HG02970 (cell line): ENCODE results near the gene MDM4.
"Not testable (repeated sequence)": the region's sequence is repeated elsewhere in the genome, so short reads cannot be mapped to it uniquely, and the experiment has no call there.

Experiments used
- ATAC-seq: cut with Tn5 transposase; IDR thresholded peaks from one replicate; pipeline ENCODE4 v1.9.1; 2021; ENCODE audit warnings: mild to moderate bottlenecking, moderate library complexity, moderate number of reproducible peaks; ENCODE audit not compliant: unreplicated experiment, low FRiP score

The MDM4 gene

DNA sequence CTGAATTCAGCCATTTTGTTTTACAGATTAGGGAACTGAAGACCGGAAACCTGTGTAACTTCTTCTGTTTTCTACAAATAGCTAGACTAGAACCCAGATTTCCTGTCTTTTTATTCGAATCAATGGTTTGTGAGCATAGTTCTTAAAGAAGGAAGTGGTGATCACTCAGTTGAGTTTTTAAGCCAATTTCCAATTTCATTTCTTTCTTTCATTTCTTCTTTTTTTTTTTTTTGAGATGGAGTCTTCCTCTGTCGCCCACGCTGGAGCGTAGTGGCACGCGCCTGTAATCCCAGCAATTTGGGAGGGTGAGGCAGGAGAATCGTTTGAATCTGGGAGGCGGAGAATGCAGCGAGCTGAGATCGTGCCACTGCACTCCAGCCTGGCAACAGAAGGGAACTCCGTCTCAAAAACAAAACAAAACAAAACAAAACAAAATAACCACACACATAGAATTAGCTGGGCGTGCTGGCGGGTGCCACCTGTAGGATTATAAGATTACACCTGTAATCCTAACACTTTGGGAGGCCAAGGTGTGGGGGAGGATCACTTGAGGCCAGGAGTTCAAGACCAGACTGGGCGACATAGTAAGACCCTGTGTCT is 3.0 kb upstream of the MDM4 start:
- ATAC-seq = no peak

GRCh38 chr1:204514828-204515227 is 1.4 kb upstream of the MDM4 start:
- no peak for ATAC-seq

DNA sequence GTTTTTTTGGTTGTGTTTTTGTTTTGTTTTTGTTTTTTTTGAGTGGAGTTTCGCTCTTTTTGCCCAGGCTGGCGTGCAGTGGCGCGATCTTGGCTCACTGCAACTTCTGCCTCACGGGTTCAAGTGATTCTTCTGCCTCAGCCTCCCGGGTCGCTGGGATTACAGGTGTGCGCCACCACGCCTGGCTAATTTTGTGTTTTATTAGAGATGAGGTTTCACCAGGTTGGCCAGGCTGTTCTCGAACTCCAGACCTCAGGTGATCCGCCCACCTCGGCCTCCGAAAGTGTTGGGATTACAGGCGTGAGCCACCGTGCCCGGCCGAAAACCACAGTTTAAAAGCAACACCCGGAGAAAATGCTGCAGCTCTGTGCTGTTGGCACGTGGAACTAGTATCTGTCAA is 1.2 kb downstream of the MDM4 start:
- not testable (repeated sequence) for ATAC-seq

GRCh38 chr1:204520834-204521709 is 4.9 kb downstream of the MDM4 start:
- ATAC-seq = peak; percentile 44

DNA sequence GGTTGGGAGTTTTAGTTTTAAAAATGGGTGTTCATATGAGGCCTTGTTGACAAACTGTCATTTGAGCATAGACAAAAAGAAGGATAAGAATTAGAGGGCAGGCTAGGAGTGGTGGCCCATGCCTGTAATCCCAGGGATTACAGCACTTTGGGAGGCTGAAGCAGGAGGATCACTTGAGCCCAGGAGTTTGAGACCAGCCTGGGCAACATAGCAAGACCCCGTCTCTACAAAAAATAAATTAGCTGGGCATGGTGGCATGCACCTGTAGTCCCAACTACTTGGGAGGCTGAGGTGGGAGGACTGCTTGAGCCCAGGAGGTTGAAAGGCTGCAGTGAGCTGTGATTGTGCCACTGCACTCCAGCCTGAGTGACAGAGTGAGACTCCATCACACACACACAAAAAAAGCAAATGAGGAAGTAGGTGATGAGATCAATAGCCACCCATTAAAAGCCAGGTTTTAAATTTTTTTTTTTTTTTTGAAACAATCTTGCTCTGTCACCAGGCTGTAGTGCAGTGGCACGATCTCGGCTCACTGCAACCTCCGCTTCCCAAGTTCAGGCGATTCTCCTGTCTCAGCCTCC is 5.8 kb downstream of the MDM4 start:
- ATAC-seq = not testable (repeated sequence)

DNA sequence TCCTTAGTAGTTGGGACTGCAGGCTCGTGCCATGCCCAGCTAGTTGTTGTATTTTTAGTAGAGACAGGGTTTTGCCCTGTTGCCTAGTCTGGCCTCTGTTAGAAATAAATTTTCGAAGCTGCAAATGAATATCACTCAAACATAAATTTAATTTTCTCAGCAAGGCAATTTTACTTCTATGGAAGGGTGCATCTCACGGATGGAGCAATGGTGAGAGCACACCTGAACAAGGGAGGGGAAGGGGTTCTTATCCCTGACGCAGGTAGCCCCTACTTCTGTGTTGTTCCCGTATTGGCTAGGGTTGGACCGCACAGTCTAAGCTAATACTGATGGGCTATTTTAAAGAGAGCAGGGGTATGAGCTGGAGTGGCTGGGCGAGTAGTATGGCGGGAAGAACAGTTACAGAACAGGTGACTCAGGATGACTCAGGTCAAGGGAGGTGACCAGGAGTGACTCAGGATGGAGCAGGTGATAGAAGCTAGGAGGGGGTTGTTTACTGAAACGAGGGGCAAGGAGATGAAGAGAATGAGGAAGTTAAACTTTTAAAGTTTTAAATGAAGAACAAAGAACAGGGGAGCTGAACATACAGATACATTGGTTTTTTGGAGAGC is 7.5 kb downstream of the MDM4 start:
- ATAC-seq = no peak

DNA sequence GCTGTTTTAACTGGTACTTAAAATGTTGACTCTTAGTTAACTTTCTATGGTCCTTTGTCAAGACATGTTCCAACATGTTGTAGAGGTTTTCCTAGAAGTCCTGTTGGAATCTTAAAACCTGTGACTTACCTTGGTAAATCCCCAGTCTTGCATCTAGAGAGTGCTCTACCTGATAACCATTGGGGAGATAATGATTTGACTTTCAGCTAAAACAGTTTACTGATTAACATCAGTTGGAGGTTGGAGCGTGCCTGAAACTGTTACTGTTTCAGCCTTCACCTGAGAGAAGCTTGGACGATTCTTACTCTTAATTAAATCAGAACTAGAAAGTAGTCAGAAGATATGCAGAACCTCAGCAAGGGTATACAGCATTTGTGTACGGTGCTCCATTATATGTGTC is 8.8 kb downstream of the MDM4 start:
- no peak for ATAC-seq

GRCh38 chr1:204528241-204528640 is 12.0 kb downstream of the MDM4 start:
- ATAC-seq = no peak

DNA sequence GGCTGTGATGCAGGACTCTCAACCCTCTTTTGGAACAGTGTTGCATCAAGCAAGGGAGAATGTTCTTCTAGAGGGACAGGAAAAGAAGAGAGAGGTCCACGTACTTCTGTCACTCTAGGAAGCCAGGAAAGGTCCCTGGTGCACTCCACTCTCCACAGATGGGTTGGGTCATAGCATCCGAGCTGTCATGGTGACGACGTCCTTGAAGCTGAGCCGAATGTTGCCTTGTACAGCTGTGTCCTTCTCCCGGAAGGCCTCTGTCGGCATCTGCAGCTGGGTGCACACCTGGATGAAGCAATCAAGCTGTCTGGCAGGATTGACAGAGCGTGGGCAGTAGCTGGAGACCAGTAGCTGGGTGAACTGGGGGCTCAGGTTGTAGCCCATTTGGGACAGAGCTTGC is 12.5 kb downstream of the MDM4 start:
- ATAC-seq = no peak

GRCh38 chr1:204529371-204529895 is 13.2 kb downstream of the MDM4 start:
- ATAC-seq = no peak

GRCh38 chr1:204530932-204531331 is 14.7 kb downstream of the MDM4 start:
- peak; percentile 70 for ATAC-seq

GRCh38 chr1:204532832-204533231 is 16.6 kb downstream of the MDM4 start:
- ATAC-seq = no peak

- no peak for ATAC-seq
These were observed 25.4 kb downstream of the MDM4 start for GRCh38 chr1:204541626-204542025.

GRCh38 chr1:204544321-204544720 is 28.1 kb downstream of the MDM4 start:
- ATAC-seq = no peak

DNA sequence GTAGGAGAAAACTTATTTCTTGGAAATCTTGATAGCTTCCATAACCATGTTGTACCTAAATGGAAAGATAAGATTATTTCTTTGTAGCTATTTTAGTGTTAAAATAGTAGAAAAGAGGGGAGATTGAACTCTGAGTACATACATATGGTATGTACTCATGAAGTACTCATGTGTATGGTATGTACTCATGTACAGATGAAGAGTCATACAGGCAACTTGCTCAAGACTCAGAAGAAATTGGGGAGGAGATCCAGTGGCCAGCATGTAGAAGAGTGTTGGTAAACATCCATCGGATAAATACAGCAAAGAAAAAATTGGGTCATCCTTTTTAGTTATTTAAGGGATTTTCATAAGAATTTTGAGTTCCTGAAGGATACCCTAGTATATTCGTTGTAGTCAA is 29.0 kb downstream of the MDM4 start:
- ATAC-seq = no peak

GRCh38 chr1:204545881-204546280 is 29.7 kb downstream of the MDM4 start:
- ATAC-seq = no peak

DNA sequence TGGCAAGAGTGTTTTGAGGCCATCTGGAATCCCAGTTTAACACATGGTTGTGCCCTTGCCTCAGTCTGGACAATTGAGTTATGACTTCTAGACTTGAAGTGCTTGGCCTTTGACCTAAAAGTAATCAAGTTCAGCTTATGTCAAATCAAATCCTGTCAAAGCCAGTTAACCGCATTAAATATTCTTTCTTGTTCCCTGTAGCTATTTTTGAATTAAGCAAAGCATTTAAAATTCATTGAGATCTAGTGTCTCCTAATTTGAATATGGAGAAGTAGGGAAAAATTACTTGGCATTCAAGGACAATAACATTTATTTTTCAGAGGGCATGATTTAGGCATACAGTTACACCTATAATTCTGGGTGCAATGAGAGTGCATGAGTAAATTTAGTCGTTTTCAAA is 32.1 kb downstream of the MDM4 start:
- no peak for ATAC-seq

DNA sequence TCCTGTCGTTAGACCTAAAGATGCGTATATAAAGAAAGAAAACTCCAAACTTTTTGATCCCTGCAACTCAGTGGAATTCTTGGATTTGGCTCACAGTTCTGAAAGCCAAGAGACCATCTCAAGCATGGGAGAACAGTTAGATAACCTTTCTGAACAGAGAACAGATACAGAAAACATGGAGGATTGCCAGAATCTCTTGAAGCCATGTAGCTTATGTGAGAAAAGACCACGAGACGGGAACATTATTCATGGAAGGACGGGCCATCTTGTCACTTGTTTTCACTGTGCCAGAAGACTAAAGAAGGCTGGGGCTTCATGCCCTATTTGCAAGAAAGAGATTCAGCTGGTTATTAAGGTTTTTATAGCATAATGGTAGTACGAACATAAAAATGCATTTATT is 33.1 kb downstream of the MDM4 start:
- ATAC-seq = no peak

- no peak for ATAC-seq
These were observed 34.7 kb downstream of the MDM4 start for GRCh38 chr1:204550926-204551325.

GRCh38 chr1:204556458-204557052 is 40.3 kb downstream of the MDM4 start:
- no peak for ATAC-seq

GRCh38 chr1:204558467-204558866 is 42.3 kb downstream of the MDM4 start:
- ATAC-seq = no peak
